B cell (primary cell): ENCODE measurements around the gene PCSK6. TPM values are rescaled to one million over a fixed set of nuclear protein-coding genes. Genes with fewer than 3 reads are reported as not detected.

ENCODE experiments used
- ATAC-seq: fragments of 200-7000 bp; cut with Tn5 transposase; one replicate; pipeline ENCODE4 v1.10.0; 2021; ENCODE audit warnings: low read depth, mild to moderate bottlenecking, moderate number of reproducible peaks, moderate library complexity
- CTCF ChIA-PET: fragments of 350-600 bp; sonication (Branson Sonifier 250); formaldehyde crosslinking; loops from one replicate; lab custom pipeline; 2021; ENCODE audit warnings: antibody characterized with exemption, inconsistent platforms; lab: Charles Lee
- POLR2A ChIA-PET: fragments of 350-600 bp; sonication (Branson Sonifier 250); formaldehyde crosslinking; loops from one replicate; lab custom pipeline; 2021; ENCODE audit warnings: antibody characterized with exemption; lab: Charles Lee
- DNase-seq: peaks from one replicate; pipeline ENCODE4 v3.0.0; 2013
- H2AFZ ChIP-seq: 2 replicates; pipeline ENCODE4 v1.6.1; 2012; ENCODE audit warnings: mild to moderate bottlenecking, low read depth, low read length; ENCODE audit not compliant: insufficient read depth, poor library complexity, severe bottlenecking
- H3K27ac ChIP-seq, 2 donors: 1 replicate in 1 of 2; 2 replicates in 1 of 2; pipeline ENCODE4 v1.5.1; 2012 to 2013; ENCODE audit warnings: low read length in 2 of 2, mild to moderate bottlenecking in 2 of 2, moderate library complexity in 1 of 2
- H3K27me3 ChIP-seq, 4 experiments: fragments of 200-600 bp in 1 of 4; sonication (generic) in 1 of 4; replicated peaks in 1 of 4; 1 replicate in 2 of 4; 2 replicates in 2 of 4; pipeline versions ENCODE4 v1.6.1 to v1.7.0; 2013 to 2016; ENCODE audit warnings: low read length in 3 of 4, mild to moderate bottlenecking in 2 of 4, mixed read lengths in 1 of 4, moderate library complexity in 1 of 4; ENCODE audit not compliant: insufficient read depth in 4 of 4, control insufficient read depth in 3 of 4; ENCODE audit errors: control extremely low read depth in 1 of 4
- H3K36me3 ChIP-seq, 2 experiments: replicated peaks in 1 of 2; 1 replicate in 1 of 2; 2 replicates in 1 of 2; pipeline versions ENCODE4 v1.6.1 to v1.7.1; 2013; ENCODE audit warnings: low read length in 1 of 2; ENCODE audit not compliant: insufficient read depth in 2 of 2, control insufficient read depth in 1 of 2; ENCODE audit errors: control extremely low read depth in 1 of 2, extremely low read depth in 1 of 2
- H3K4me1 ChIP-seq, 2 donors: fragments of 200-600 bp in 1 of 2; sonication (generic) in 1 of 2; 1 replicate in 1 of 2; 2 replicates in 1 of 2; pipeline versions ENCODE4 v1.5.1 to v1.6.1; 2013 to 2017; ENCODE audit warnings: low read length in 2 of 2; ENCODE audit not compliant: control insufficient read depth in 2 of 2, insufficient read depth in 2 of 2
- H3K4me2 ChIP-seq: replicated peaks from 2 replicates; pipeline ENCODE3; 2012; ENCODE audit warnings: mild to moderate bottlenecking, low read depth, low read length; ENCODE audit not compliant: poor library complexity, severe bottlenecking
- H3K4me3 ChIP-seq, 5 experiments: fragments of 200-600 bp in 1 of 5; sonication (generic) in 1 of 5; 1 replicate in 3 of 5; 2 replicates in 2 of 5; pipeline versions ENCODE4 v1.5.1 to v1.7.0; 2011 to 2016; ENCODE audit warnings: low read length in 4 of 5, mild to moderate bottlenecking in 4 of 5, low read depth in 2 of 5, control low read depth in 1 of 5, moderate library complexity in 1 of 5; ENCODE audit not compliant: insufficient read depth in 1 of 5; ENCODE audit errors: control extremely low read depth in 1 of 5, extremely low read depth in 1 of 5
- H3K79me2 ChIP-seq: fragments of 200-600 bp; sonication (generic); one replicate; pipeline ENCODE4 v1.6.0; 2016; ENCODE audit warnings: low read length; ENCODE audit not compliant: control insufficient read depth, insufficient read depth
- H3K9ac ChIP-seq: fragments of 200-600 bp; sonication (generic); 2 replicates; pipeline ENCODE4 v1.6.1; 2017; ENCODE audit warnings: mild to moderate bottlenecking, low read length, moderate library complexity
- H3K9me3 ChIP-seq, 3 donors: one replicate each; pipeline versions ENCODE4 v1.6.1 to v1.7.1; 2013; ENCODE audit warnings: low read length in 2 of 3; ENCODE audit not compliant: control insufficient read depth in 2 of 3, insufficient read depth in 1 of 3; ENCODE audit errors: control extremely low read depth in 1 of 3
- H4K20me1 ChIP-seq: 2 replicates; pipeline ENCODE4 v1.6.0; 2012; ENCODE audit warnings: mild to moderate bottlenecking, low read length; ENCODE audit not compliant: insufficient read depth, control insufficient read depth, poor library complexity, severe bottlenecking
- H3K27ac Mint-ChIP-seq: one replicate; pipeline ENCODE4 v1.8.0; 2021; ENCODE audit warnings: mixed read lengths
- H3K27me3 Mint-ChIP-seq: one replicate; pipeline ENCODE4 v1.8.0; 2021; ENCODE audit warnings: mixed read lengths
- H3K4me1 Mint-ChIP-seq: one replicate; pipeline ENCODE4 v1.8.0; 2021; ENCODE audit warnings: mixed read lengths
- H3K4me3 Mint-ChIP-seq: one replicate; pipeline ENCODE4 v1.8.0; 2021; ENCODE audit warnings: mixed read lengths
- H3K9me3 Mint-ChIP-seq: one replicate; pipeline ENCODE4 v1.8.0; 2022; ENCODE audit warnings: mixed read lengths; ENCODE audit not compliant: insufficient read depth
- CTCF ChIP-seq: fragments of 200-600 bp; IDR thresholded peaks from one replicate; pipeline ENCODE4 v1.8.0; 2022; ENCODE audit warnings: antibody characterized with exemption, mild to moderate bottlenecking
- EZH2 ChIP-seq: IDR thresholded peaks from 2 replicates; pipeline ENCODE4 v1.6.1; 2012; ENCODE audit warnings: borderline replicate concordance, low read depth, mild to moderate bottlenecking, moderate library complexity, low read length; ENCODE audit not compliant: insufficient read depth, poor library complexity, severe bottlenecking
- WGBS: methylation state at CpG from one replicate; pipeline ENCODE4 v1.1.5; 2013; ENCODE audit warnings: missing lambda C conversion rate; ENCODE audit not compliant: insufficient coverage; 5-methylcytosine and 5-hydroxymethylcytosine counted together
- intact Hi-C: fragments of 100-400 bp; cut with micrococcal nuclease; formaldehyde crosslinking; loops from one replicate; pipeline ENCODE4 v1.10.0; 2022
- polyA plus RNA-seq: library from polyadenylated mRNA; depleted of rRNA; stranded (reverse); fragments of >200 nt; gene quantifications from 2 replicates; pipeline ENCODE4 v1.2.3, GENCODE V29; 2012
- total RNA-seq, 2 donors: library from RNA; stranded (reverse); fragments of 120-200 nt in 1 of 2; gene quantifications; 1 replicate in 1 of 2; 2 replicates in 1 of 2; pipeline versions ENCODE4 v1.2.3 to v1.2.4, GENCODE V29; 2013 to 2022

The PCSK6 gene
- total and polyA plus RNA-seq, 2 donors (not counting 1 experiment from before 2014, with no cell fraction given), result 0.66 to 1.6 TPM

- H3K9me3 ChIP-seq, result peaks cover 0 to 3% (median 0%) of the 10 kb centered on the region in 3 donors
- POLR2A ChIA-PET, result no interaction called here
- no peak overlapping the region for H3K4me3 Mint-ChIP-seq
- WGBS, result 95% methylated on average over 12 of the region's 14 CpGs
- H3K4me1 Mint-ChIP-seq, result no peaks in the 10 kb centered on the region
- no peak overlapping the region for H2AFZ ChIP-seq
- H3K27me3 Mint-ChIP-seq, result peaks cover 32% of the 10 kb centered on the region
- ATAC-seq, result no peak
- H3K27ac ChIP-seq, result no peak overlapping the region
- no peak overlapping the region for H3K4me2 ChIP-seq
- intact Hi-C loops, result no loop called here
- CTCF ChIA-PET, result no interaction called here
- no peaks in the 10 kb centered on the region for H3K36me3 ChIP-seq
- no peak overlapping the region for H3K9ac ChIP-seq
- H3K27ac Mint-ChIP-seq, result no peak overlapping the region
- no peaks in the 10 kb centered on the region for H3K9me3 Mint-ChIP-seq
- H3K4me1 ChIP-seq, result no peaks in the 10 kb centered on the region
- H3K4me3 ChIP-seq, result no peak overlapping the region
- TF ChIP-seq EZH2, result no peak
- TF ChIP-seq CTCF, result no peak
- peaks cover 0 to 4% (median 2%) of the 10 kb centered on the region in 4 experiments for H3K27me3 ChIP-seq
- no peaks in the 10 kb centered on the region for H4K20me1 ChIP-seq
- H3K79me2 ChIP-seq, result no peaks in the 10 kb centered on the region
- DNase-seq, result no peak
Observed at GRCh38 chr15:101349047-101349951, 140.2 kb downstream of the PCSK6 start.

GRCh38 chr15:101348643-101349042 is 140.9 kb downstream of the PCSK6 start:
- POLR2A ChIA-PET, result no interaction called here

More at GRCh38 chr15:101348643-101349042, 140.9 kb downstream of the PCSK6 start:
- H3K9me3 ChIP-seq, result peaks cover 0 to 3% (median 0%) of the 10 kb centered on the region in 3 donors
- H3K4me3 ChIP-seq, result no peak overlapping the region
- peaks cover 32% of the 10 kb centered on the region for H3K27me3 Mint-ChIP-seq
- H3K9ac ChIP-seq, result no peak overlapping the region
- H3K4me3 Mint-ChIP-seq, result no peak overlapping the region
- H3K9me3 Mint-ChIP-seq, result no peaks in the 10 kb centered on the region
- H3K79me2 ChIP-seq, result no peaks in the 10 kb centered on the region
- no peak overlapping the region for H3K27ac Mint-ChIP-seq
- no peaks in the 10 kb centered on the region for H3K36me3 ChIP-seq
- H3K27ac ChIP-seq, result no peak overlapping the region
- H2AFZ ChIP-seq, result no peak overlapping the region
- no peak for ATAC-seq
- 91% methylated on average over 12 of the region's 12 CpGs for WGBS
- intact Hi-C loops, result no loop called here
- no peak for TF ChIP-seq EZH2
- TF ChIP-seq CTCF, result no peak
- DNase-seq, result no peak
- CTCF ChIA-PET, result no interaction called here
- H3K4me1 ChIP-seq, result no peaks in the 10 kb centered on the region
- H4K20me1 ChIP-seq, result no peaks in the 10 kb centered on the region
- no peaks in the 10 kb centered on the region for H3K4me1 Mint-ChIP-seq
- H3K4me2 ChIP-seq, result no peak overlapping the region
- H3K27me3 ChIP-seq, result peaks cover 0 to 4% (median 2%) of the 10 kb centered on the region in 4 experiments
